Stimulated activated CD4-positive, alpha-beta T cell treated with anti-CD3 and anti-CD28 coated beads, Interleukin-15, amount 100 ng/mL, for 1 hour (primary cell): Measurements from ENCODE around the gene LAT.
"Not testable (repeated sequence)": the region's sequence is repeated elsewhere in the genome, so short reads cannot be mapped to it uniquely, and the experiment has no call there.

ENCODE experiments used
- DNase-seq, 2 donors: peaks; one replicate each; pipeline ENCODE4 v3.0.0-alpha.2; 2020; ENCODE audit warnings: low read depth in 1 of 2, low spot score in 1 of 2

The LAT gene

DNA sequence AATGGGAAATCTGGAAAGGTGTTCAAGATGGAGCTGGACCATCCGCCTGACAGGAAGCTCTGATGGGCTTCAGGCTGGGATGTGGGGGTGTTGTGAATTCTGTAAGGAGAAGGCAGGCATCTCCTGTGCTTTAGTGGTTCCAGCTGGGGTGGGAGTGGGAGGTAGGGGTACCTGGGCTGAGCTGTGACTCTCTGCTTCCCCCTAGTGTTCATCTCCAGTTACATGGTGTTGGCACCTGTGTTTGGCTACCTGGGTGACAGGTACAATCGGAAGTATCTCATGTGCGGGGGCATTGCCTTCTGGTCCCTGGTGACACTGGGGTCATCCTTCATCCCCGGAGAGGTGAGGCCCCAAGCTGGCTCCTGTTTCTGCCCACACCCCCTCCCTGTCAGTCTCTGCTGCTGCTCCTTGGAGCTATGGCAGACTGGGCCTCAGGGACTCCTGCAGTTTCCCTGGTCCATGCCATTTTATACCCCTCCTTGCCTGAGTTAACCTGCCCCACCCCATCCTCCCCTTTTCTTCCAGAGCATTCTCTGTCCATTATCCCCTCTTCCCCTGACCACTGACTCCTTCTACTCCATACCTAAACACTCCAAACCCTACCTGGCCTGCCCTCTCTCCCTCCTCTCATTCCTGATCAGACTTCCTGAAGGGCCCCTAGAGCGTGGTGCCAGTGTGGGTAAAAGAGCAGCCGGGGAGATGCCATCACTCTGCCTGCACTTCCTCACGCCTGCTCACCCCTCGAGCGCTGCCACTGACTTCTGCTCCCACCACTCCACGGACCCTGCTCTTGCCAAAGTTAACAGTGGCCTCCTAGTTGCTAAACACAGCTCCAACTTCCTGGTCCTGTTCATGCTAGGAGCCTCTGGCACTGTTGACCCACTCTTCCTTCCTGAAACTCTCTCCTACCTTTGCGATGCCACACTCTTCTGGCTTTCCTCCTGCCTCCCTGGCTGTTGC is 6.9 kb upstream of the LAT start:
- DNase-seq, result no peak

DNA sequence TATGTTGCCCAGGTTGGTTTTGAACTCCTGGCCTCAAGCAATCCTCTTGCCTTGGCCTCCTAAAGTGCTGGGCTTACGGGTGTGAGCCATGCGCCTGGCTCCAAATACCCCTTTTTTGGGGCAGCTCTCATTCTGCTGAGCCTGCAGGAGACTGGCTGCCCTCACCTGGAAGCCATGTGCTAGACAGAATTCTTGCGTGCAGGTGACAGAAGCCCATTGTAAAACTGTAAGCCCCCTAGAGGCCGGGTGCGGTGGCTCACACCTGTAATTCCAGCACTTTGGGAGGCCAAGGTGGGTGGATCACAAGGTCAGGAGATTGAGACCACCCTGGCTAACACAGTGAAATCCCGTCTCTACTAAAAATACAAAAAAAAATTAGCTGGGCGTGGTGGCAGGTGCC is 4.5 kb upstream of the LAT start:
- not testable (repeated sequence) for DNase-seq

DNA sequence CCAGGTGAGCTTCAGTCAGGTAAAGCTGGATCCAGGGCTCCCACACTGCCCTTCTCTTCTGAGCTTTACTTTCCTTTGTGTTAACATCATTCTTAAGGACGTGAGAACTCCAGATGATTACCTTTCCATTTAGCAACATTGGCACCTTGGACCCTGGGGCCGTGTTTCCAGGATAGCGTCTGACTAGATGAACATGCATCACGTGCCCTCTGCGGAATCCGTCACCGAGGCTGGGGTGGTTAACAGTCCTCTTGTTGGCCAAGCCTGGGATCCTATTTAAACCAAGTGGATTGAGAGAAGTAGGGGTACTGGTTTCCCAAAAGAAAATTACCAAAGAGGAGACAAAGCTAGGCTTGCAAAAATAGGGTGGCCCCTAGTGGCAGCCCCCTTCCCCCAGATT is 3.9 kb upstream of the LAT start:
- DNase-seq, result no peak

DNA sequence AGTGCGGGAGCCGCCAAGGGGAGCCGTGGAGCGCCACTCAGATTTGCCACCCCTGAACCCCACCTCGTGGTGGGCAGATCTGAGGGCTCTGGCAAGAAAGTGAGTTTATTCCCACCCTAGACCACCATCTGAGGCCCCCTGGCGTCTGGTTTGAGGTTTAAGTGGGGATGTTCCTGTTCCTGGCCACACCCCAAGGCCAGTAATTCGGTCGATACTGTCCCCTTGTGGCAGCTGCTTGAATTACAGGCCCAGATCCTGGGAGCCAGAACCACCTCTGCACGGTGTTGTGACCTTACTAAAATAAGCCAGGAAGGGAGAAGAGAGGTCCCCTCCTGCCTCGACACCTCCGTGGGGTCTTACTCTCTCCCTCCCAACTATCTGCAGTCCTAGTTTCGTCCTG is 3.3 kb upstream of the LAT start:
- no peak for DNase-seq

DNA sequence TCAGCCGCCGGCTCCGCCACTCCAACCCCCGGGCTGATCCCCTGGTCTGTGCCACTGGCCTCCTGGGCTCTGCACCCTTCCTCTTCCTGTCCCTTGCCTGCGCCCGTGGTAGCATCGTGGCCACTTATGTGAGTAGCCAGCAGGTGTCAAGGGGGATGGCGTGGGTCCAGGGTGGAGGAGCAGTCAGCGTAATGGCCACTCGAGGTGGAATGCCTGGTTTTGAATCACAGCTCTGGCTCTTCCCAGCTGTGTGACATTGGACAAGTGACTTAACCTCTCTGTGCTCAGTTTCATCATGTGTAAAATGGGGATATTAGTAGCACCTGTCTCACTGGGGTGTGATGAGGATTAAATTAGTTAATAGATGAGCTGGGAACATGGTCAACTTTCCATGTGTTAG is 2.4 kb upstream of the LAT start:
- DNase-seq, result no peak

DNA sequence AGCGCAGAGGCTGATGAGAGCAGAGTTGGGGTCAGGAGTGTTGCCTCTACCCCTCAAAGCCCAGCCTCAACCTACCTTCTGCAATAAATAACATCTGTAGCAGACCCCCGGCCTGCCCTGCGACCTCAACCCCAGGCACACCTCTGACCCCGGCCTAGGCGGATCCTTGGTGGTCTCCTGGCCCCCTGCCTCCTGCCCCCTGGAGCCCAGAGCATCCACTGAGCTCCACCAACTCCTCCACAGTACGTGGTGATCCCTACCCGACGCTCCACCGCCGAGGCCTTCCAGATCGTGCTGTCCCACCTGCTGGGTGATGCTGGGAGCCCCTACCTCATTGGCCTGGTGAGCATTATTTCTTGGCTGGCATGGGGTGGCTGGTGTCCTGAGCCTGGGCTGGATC is 1.9 kb upstream of the LAT start:
- no peak for DNase-seq

DNA sequence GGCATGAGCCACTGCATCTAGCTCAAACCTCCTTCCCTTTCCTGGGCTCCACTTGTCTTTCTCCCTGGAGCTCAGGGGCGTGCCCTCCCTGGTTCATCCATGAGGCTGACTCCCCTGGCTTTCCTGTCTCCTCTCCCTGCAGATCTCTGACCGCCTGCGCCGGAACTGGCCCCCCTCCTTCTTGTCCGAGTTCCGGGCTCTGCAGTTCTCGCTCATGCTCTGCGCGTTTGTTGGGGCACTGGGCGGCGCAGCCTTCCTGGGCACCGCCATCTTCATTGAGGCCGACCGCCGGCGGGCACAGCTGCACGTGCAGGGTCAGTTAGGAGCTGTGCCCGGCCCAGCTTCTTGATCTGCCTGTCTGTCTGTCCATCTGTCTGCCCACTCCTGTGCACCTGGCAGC is 1.2 kb upstream of the LAT start:
- DNase-seq, result no peak

DNA sequence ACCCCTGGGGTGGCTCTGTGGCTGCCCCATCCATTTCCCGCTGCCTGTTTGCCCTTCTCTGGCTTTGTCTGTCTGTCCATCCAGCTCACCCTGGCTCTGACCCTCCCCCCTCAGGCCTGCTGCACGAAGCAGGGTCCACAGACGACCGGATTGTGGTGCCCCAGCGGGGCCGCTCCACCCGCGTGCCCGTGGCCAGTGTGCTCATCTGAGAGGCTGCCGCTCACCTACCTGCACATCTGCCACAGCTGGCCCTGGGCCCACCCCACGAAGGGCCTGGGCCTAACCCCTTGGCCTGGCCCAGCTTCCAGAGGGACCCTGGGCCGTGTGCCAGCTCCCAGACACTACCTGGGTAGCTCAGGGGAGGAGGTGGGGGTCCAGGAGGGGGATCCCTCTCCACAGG is 761 bp upstream of the LAT start:
- no peak for DNase-seq

DNA sequence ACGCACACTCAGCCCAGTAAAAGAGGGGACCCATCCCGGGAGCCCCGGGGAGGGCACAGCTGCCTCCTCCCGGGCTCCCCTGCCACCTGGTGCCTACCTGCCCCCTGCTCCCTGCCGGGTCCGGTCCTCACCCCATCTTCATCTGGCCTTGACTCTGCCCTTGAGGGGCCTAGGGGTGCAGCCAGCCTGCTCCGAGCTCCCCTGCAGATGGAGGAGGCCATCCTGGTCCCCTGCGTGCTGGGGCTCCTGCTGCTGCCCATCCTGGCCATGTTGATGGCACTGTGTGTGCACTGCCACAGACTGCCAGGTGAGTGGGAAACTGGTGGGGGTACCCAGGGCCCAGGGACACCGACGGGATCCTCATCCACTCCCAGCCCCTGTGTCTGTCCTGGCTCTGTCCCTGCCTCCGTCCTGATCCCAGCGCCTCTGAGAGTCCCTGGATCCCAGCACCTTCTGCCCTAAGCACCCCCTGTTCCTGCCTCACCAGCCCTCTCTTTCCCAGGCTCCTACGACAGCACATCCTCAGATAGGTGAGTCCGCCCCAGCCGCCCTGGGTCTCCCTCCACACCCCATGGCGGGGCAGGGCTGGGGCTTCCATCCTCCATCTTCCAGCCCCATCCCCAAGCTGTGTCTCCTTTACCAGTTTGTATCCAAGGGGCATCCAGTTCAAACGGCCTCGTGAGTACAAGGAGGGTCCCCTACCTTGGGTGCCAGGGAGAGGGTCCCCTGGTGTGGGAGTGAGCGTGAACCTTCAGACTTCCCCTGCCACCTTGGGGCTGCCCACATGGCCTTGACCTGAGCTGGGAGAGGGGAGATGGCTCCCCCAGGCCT is 574 bp downstream of the LAT start:
- no peak for DNase-seq

DNA sequence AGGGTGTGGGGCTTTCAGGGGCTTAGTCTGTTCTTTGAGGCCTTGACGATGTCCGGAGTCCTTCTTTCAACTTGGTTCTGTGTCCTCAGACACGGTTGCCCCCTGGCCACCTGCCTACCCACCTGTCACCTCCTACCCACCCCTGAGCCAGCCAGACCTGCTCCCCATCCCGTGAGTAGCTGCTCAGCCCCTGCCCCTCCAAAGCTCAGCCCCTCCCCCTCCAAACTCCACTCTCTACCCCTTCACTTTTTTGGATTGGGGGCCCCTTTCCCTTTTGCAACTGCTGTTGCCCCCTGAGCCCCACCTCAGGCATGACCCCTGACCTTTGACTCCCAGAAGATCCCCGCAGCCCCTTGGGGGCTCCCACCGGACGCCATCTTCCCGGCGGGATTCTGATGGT is 1.2 kb downstream of the LAT start:
- DNase-seq, result no peak

DNA sequence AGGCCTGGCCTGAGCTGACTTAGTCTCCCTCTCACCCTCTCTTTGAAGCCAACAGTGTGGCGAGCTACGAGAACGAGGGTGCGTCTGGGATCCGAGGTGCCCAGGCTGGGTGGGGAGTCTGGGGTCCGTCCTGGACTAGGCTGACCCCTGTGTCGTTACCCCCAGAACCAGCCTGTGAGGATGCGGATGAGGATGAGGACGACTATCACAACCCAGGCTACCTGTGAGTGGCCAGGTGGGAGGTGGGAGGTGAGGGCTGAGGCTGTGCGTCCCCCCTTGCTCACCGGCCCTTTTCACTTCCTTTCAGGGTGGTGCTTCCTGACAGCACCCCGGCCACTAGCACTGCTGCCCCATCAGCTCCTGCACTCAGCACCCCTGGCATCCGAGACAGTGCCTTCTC is 1.6 kb downstream of the LAT start:
- no peak for DNase-seq

DNA sequence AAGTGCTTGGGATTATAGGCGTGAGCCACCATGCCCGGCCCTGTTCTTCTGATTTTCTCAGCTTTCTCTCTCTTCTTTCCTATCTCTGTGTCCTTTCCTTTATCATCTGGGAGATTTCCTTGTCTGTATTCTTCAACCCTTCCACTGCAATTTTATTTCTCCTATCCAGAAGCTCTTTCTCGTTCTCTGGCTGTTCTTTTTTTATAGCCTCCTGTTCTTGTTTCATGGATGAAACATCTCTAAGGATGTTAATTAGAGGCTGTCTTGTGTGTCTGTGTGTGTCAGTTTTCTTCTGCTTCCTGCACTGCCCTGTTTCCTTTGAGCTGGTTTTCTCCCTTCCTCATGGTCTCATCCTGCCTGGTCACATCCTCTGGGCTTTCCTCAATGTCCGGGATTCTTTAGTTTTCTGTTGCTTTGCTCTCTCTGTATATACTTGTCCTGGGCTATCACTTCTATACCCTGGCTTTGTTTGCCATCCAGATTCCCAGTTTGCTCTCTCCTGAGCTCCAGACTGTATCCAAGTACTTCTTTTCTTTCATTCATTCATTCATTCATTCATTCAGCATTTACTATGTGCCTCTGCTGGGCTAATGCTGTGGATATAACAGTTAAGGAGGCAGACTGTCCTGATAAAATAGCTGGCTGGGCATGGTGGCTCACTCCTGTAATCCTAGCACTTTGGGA is 2.5 kb downstream of the LAT start:
- no peak for DNase-seq

DNA sequence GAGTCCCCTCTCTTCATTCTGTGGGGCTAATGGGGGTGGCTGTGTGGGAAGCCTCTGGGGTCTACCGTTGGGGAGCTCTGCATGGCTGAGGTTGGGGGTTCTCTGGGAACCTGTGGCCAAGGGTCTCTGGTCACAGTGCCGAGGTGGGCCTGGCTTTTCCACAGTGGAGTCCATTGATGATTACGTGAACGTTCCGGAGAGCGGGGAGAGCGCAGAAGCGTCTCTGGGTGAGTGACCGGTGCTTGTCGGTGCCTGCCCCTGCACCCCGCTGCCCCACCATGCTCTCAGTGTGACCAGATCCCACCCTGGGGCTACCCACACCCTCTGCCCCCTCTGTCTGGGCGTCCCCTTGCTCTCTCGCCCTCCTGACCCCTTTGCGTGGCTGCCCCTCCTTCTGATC is 4.5 kb downstream of the LAT start:
- no peak for DNase-seq

DNA sequence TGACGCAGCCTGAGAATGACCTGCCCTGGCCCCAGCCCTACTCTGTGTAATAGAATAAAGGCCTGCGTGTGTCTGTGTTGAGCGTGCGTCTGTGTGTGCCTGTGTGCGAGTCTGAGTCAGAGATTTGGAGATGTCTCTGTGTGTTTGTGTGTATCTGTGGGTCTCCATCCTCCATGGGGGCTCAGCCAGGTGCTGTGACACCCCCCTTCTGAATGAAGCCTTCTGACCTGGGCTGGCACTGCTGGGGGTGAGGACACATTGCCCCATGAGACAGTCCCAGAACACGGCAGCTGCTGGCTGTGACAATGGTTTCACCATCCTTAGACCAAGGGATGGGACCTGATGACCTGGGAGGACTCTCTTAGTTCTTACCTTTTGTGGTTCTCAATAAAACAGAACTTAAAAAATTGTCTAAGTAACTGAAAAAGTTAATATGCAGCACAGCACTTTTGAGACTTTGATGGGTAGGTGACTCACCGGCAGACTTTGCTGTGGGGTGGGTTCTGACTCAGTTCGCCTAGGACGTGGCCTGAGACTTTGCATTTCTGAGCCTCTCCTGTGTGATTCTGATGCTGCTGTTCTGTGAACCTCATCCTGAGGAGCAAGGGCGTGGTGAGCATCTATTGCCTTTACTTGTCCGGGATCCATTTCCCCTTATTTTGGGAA is 5.7 kb downstream of the LAT start:
- DNase-seq, result no peak

DNA sequence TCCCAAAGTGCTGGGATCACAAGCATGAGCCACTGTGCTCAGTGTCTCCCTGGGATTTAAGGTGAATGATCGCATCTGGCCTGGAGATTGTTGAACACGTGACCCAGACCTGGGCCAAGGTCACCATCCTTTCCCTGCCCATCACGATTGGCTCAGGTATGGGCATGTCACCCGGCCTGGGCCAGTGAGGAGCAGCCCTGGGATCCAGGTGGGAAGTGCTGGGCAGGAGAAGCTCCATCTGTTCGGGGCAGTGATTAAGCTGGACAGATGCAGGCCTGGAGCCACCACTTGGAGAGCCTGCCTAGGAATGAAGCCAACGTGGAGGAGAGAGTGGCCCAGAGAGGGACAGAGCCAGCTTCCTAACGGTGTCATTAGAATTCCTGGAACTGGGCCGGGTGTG is 6.8 kb downstream of the LAT start:
- no peak for DNase-seq

DNA sequence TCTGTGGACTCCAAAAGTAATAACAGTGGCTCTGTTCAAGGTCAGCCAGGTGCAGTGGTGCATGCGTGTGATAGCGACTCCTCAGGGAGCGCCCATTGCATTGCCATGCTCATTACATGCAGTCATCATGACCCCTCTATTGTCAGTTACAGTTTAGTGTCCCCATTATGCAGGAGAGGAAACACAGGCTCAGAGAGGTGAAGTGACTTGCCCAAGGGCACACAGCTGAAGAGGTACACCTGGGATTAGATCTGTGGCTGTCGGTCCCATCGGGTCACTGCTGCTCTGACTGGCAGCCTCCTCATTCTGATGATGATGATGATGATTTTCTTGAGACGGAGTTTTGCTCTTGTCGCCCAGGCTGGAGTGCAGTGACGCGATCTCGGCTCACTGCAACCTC is 7.6 kb downstream of the LAT start:
- DNase-seq, result no peak

DNA sequence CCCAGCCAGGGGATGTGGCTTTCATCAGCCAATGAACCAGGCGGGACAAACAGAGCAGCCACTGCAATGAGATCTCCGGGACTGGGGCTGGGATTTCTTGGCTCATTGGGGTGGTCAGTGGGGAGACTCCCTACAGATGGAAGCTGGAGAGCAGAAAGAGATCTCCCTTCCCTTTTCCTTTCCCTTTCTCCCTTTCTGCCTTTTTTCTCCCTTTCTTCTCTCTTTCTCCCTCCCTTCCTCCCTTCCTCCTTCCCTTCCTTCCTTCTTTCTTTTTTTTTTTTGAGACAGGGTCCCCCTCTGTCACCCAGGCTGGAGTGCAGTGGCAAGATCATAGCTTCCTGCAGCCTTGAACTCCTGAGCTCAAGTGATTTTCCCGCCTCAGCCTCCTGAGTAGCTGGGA is 14.0 kb downstream of the LAT start:
- no peak for DNase-seq

DNA sequence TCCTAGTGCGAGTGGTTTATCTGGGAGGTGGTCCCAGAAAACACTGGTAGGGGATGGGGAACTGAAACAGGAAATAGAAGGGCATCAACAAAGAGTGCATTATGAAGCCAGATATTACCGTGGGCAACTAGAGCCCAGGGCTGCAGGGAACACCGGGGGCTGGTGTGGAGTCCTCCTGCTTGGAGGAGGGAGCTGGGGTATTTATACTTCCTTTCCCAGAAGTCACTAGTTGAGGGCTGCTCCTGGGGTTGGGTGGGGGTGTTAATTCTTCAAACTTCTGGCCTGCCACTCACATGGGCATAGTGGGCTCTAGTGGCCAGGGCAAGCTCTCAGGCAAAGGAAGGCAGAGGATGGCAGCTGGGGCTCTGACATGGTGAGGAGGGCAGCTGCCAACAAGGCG is 14.7 kb downstream of the LAT start:
- no peak for DNase-seq

DNA sequence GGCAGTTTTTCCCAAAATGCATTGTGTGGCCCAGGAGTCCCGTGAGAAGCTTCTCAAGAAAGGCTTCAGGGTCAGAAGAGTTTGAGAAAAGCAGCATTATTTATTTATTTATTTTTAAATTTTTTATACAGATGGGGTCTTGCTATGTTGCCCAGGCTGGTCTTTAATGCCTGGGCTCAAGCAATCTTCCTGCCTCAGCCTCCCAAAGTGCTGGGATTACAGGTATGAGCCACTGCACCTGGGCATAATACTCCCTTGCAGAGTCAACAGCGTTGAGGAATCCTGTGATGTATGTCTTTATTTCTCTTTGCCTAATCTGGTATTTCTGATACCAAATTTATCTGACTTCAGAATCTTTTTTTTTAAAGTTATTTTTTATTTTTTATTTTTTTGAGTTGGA is 15.2 kb downstream of the LAT start:
- no peak for DNase-seq

DNA sequence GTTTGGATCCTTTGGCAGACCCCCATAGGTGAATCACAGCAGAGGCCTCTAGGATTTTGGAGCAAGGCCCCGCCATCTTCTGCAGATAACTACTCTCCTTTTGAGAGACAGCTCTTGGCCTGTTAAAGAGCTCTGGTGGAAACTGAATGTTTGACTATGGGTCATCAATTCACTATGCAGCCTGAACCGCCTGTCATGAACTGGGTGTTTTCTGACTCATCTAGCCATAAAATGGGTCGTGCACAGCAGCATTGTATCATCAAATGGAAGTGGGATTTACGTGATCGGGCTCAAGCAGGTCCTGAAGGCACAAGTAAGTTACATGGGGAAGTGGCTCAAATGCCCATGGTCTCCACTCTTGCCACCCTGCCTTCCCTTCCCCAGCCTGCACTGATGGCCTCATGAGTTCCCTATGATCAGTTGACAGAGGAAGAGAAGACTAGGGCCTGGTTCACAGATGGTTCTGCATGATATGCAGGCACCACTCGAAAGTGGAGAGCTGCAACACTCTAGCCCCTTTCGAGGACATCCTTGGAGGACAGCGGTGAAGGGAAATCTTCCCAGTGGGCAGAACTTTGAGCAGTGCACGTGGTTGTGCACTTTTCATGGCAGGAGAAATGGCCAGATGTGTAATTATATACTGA is 19.8 kb downstream of the LAT start:
- DNase-seq, result not testable (repeated sequence)
